Measurements from ENCODE around the gene PMEL. TPM values are rescaled to one million over a fixed set of nuclear protein-coding genes. Genes with fewer than 3 reads are reported as not detected.

The PMEL gene
- total and polyA plus RNA-seq, 8 donors, result 0.58 to 4.0 (median 1.3) TPM; not detected in 1

DNA sequence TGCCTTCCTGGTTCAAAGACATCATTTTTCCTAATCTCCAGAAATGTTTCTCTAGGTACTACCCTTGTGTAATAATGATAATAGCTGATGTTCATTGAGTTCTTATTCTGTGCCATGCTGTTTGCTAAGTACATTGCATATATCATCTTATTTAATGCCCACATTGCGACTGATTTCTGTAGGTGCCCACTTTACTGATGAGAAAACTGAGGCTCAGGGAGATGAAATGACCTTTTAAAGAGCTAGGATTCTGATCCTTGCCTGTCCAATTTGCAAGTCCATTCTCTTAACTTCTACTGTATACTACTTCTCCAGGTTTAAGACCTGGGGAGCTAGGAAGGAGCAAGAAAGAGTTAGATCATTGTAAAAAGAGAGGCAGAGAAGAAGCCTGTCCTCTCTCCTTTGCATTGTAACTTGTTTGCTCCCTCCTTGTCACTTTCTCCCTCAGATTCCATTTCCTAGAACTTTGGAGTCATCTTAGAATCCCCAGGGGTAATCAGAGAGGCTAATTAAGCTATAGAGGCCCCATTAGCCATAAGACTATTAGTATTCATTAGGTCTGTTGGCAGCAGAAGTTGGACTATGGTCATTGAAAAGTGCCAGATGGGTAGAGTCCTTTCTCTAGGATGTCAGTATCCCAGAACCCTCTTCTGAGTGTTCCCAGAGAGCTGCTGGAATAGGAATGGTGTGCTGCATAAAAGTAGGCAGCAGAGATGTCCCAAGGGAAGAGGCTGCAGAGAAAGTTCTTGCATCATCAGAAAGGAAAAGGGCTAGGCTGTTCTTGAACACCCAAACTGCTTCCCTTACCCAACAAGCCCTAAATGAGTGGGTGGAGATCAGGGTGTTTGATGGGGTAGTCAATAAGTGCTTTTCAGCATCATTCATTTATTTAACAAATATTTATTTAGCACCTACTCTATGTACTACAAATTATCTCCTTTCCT lies 31.8 kb downstream of the PMEL start:
- peak overlapping the region in 1 of 5 donors; percentile 96 for H3K27ac ChIP-seq

DNA sequence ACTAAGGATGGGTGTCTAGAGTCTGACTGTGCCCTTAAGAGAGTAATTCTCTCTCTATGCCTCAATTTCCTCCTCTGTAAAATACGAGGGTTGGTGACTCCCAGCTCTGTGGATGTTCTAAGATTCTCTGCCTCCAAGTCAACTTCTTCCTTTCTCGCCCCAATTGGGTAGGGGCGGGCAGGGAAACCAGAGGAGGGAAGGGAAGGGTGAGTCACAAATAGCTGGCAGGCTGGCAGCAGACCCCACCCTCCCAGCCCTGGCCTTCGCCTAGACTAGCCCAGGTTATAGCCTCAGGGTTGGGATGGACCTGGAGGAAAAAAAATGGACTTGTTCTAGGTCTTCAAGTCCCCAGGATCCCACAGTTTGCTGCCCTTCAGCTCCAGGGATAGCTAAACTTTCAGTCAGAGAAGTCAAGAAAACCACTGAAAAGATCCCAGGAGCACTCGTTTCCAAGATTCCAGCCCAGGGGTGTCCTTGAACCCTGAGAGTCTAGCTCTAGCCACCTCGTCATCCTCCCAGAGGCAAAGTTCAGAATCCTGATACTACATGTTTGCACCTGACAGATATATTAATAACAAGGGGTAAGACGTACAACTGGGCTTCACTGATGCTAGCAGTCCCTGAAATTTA lies 32.6 kb downstream of the PMEL start:
- Histone ChIP-seq H3K36me3 (peaks cover 0 to 20% (median 14%) of the 10 kb centered on the region in 4 donors), H3K27ac (peak overlapping the region in 4 of 5 donors; percentile 32 to 99 (median 96)), H3K27me3 (no peaks in the 10 kb centered on the region), H3K4me3 (peak overlapping the region in 3 of 4 donors; percentile 65 to 76 (median 69)), H3K4me1 (peaks cover 32 to 62% (median 48%) of the 10 kb centered on the region in 4 donors), H3K9me3 (no peaks in the 10 kb centered on the region)
- WGBS, 5 donors, result 61 to 77% (median 73%) methylated on average over 6 to 7 of the region's 7 CpGs
- peak in 1 of 2 donors; percentile 35 for DNase-seq
- intact Hi-C loops (cut with DNase I; ENCODE audit: low total_unique reads), result no loop called here
- TF ChIP-seq EP300 (IDR thresholded peaks at IDR 0.05) (no peak), POLR2AphosphoS5 (IDR thresholded peaks at IDR 0.05) (no peak), POLR2A (IDR thresholded peaks at IDR 0.05) (no peak)
- TF ChIP-seq, protein P1, sequence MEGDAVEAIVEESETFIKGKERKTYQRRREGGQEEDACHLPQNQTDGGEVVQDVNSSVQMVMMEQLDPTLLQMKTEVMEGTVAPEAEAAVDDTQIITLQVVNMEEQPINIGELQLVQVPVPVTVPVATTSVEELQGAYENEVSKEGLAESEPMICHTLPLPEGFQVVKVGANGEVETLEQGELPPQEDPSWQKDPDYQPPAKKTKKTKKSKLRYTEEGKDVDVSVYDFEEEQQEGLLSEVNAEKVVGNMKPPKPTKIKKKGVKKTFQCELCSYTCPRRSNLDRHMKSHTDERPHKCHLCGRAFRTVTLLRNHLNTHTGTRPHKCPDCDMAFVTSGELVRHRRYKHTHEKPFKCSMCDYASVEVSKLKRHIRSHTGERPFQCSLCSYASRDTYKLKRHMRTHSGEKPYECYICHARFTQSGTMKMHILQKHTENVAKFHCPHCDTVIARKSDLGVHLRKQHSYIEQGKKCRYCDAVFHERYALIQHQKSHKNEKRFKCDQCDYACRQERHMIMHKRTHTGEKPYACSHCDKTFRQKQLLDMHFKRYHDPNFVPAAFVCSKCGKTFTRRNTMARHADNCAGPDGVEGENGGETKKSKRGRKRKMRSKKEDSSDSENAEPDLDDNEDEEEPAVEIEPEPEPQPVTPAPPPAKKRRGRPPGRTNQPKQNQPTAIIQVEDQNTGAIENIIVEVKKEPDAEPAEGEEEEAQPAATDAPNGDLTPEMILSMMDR (IDR thresholded peaks at IDR 0.05), result no peak

More for the DNA sequence above, 31.8 kb downstream of the PMEL start:
- Histone ChIP-seq H3K4me1 (peaks cover 24 to 54% (median 40%) of the 10 kb centered on the region in 4 donors), H3K4me3 (no peak overlapping the region), H3K36me3 (peaks cover 0 to 24% (median 22%) of the 10 kb centered on the region in 4 donors), H3K27me3 (no peaks in the 10 kb centered on the region), H3K9me3 (no peaks in the 10 kb centered on the region)
- TF ChIP-seq, protein P1 (IDR thresholded peaks at IDR 0.05), result no peak
- TF ChIP-seq POLR2A (IDR thresholded peaks at IDR 0.05) (no peak), POLR2AphosphoS5 (IDR thresholded peaks at IDR 0.05) (no peak), EP300 (IDR thresholded peaks at IDR 0.05) (no peak)
- WGBS, 5 donors, result 94 to 97% (median 95%) methylated on average over 1 of the region's 1 CpG
- DNase-seq, result no peak
- intact Hi-C loops (cut with DNase I; ENCODE audit: low total_unique reads), result no loop called here

GRCh38 chr12:55932551-55932910 lies 33.3 kb downstream of the PMEL start:
- peaks cover 34 to 68% (median 52%) of the 10 kb centered on the region in 4 donors for H3K4me1 ChIP-seq
- TF ChIP-seq POLR2A (IDR thresholded peaks at IDR 0.05), result no peak
- TF ChIP-seq EP300 (IDR thresholded peaks at IDR 0.05), result no peak
- TF ChIP-seq, protein P1 (IDR thresholded peaks at IDR 0.05), result no peak
- no peak for TF ChIP-seq POLR2AphosphoS5 (IDR thresholded peaks at IDR 0.05)
- 0 to 5% (median 2%) methylated on average over 4 of the region's 4 CpGs for WGBS, 5 donors
- DNase-seq, result peak in 1 of 2 donors; percentile 65
- peak overlapping the region; percentile 67 to 99 (median 96) for H3K27ac ChIP-seq
- no peaks in the 10 kb centered on the region for H3K9me3 ChIP-seq
- intact Hi-C loops (cut with DNase I; ENCODE audit: low total_unique reads), result no loop called here
- H3K27me3 ChIP-seq, result no peaks in the 10 kb centered on the region
- peaks cover 0 to 13% (median 7%) of the 10 kb centered on the region in 4 donors for H3K36me3 ChIP-seq
- peak overlapping the region; percentile 65 to 76 (median 71) for H3K4me3 ChIP-seq
